Left lung (tissue), 10 donors: ENCODE data around the gene P2RX2. TPM values are rescaled to one million over a fixed set of nuclear protein-coding genes. Genes with fewer than 3 reads are reported as not detected.

Experiments
- ATAC-seq: fragments of 200-7000 bp; cut with Tn5 transposase; one replicate; pipeline ENCODE4 v1.9.1; 2020; ENCODE audit warnings: moderate library complexity
- DNase-seq, 4 donors: peaks; one replicate each; pipeline ENCODE4 v3.0.0-alpha.2; 2013 to 2020
- H3K27ac ChIP-seq, 2 donors: fragments of 200-600 bp; sonication (generic) in 1 of 2; one replicate each; pipeline versions ENCODE4 v1.5.0 to v1.8.0; 2020 to 2021
- H3K27me3 ChIP-seq, 2 donors: fragments of 200-600 bp; sonication (generic) in 1 of 2; one replicate each; pipeline versions ENCODE4 v1.5.0 to v1.8.0; 2020 to 2021
- H3K36me3 ChIP-seq, 2 donors: fragments of 200-600 bp; sonication (generic) in 1 of 2; one replicate each; pipeline versions ENCODE4 v1.5.0 to v1.8.0; 2020 to 2021
- H3K4me1 ChIP-seq, 2 donors: fragments of 200-600 bp; one replicate each; pipeline ENCODE4 v1.8.0; 2021
- H3K4me3 ChIP-seq, 2 donors: fragments of 200-600 bp; sonication (generic) in 1 of 2; one replicate each; pipeline versions ENCODE4 v1.5.0 to v1.8.0; 2020 to 2021; ENCODE audit warnings: mild to moderate bottlenecking in 1 of 2
- H3K9me3 ChIP-seq, 2 donors: fragments of 200-600 bp; sonication (generic) in 1 of 2; one replicate each; pipeline versions ENCODE4 v1.5.0 to v1.8.0; 2020 to 2021
- intact Hi-C, 2 donors: fragments of 100-400 bp; cut with DNase I; formaldehyde crosslinking; loops; one replicate each; pipeline versions ENCODE4 v1.11.2 to v1.14.2; 2022
- polyA plus RNA-seq, 6 donors: library from polyadenylated mRNA; unstranded; fragments of 120-200 nt; gene quantifications; one replicate each; pipeline ENCODE4 v1.2.1, GENCODE V29; 2013; ENCODE audit not compliant: insufficient read length in 6 of 6
- total RNA-seq, 2 donors: library from RNA; stranded (reverse); fragmentation: NEBNext Ultra II Directional; extraction: Animal tissue kit (Norgen Biotek cat#: 25700); gene quantifications; one replicate each; pipeline ENCODE4 v1.2.1, GENCODE V29; 2021
- TF ChIP-seq, protein P1 (sequence below), 2 donors: fragments of 200-600 bp; sonication (generic) in 1 of 2; IDR thresholded peaks; one replicate each; pipeline versions ENCODE4 v1.5.0 to v1.8.0; 2021; ENCODE audit warnings: antibody characterized with exemption in 2 of 2
- donor health status: DM: no; HTN: yes; CAD: no.
- donor health status: DM: no; HTN: no; CAD: no.

P2RX2 gene
- total and polyA plus RNA-seq, 8 donors, result 4.2 to 10.9 (median 5.3) TPM; not detected in 2

GRCh38 chr12:132583736-132584135 lies 34.8 kb upstream of the P2RX2 start:
- Histone ChIP-seq H3K36me3 (peaks cover 0 to 10% of the 10 kb centered on the region in 2 donors), H3K27me3 (no peaks in the 10 kb centered on the region), H3K9me3 (no peaks in the 10 kb centered on the region), H3K4me1 (peaks cover 0 to 4% of the 10 kb centered on the region in 2 donors), H3K27ac (no peak overlapping the region), H3K4me3 (no peak overlapping the region)
- TF ChIP-seq, protein P1, sequence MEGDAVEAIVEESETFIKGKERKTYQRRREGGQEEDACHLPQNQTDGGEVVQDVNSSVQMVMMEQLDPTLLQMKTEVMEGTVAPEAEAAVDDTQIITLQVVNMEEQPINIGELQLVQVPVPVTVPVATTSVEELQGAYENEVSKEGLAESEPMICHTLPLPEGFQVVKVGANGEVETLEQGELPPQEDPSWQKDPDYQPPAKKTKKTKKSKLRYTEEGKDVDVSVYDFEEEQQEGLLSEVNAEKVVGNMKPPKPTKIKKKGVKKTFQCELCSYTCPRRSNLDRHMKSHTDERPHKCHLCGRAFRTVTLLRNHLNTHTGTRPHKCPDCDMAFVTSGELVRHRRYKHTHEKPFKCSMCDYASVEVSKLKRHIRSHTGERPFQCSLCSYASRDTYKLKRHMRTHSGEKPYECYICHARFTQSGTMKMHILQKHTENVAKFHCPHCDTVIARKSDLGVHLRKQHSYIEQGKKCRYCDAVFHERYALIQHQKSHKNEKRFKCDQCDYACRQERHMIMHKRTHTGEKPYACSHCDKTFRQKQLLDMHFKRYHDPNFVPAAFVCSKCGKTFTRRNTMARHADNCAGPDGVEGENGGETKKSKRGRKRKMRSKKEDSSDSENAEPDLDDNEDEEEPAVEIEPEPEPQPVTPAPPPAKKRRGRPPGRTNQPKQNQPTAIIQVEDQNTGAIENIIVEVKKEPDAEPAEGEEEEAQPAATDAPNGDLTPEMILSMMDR (IDR thresholded peaks at IDR 0.05), result no peak
- no peak for DNase-seq
- no peak for ATAC-seq
- intact Hi-C loops, result no loop called here

DNA sequence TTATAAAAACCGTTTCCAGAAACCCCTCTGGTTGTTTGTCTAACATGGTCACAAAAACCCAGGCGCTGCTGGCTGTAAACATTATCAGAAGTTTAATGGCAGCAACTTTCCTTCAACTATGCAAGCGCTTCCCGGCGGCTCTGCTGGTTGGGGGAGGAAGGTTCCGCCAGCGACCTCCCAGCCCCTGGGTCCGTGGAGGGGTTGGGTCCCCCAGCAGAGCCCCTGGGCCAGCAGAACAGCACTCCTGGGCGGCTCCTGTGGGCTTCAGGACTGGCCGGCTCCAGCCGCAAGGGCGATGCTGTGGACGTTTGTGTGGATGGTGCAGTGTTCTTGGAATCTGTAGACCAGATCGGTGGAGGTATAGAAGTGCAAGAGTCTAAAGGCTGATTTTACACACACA lies 34.1 kb upstream of the P2RX2 start:
- ATAC-seq (no peak), DNase-seq (peak in 1 of 4 donors; percentile 67)
- H3K4me3 ChIP-seq, result no peak overlapping the region
- intact Hi-C loops, result no loop called here
- peaks cover 0 to 9% of the 10 kb centered on the region in 2 donors for H3K36me3 ChIP-seq
- H3K9me3 ChIP-seq, result no peaks in the 10 kb centered on the region
- H3K27me3 ChIP-seq, result no peaks in the 10 kb centered on the region
- peaks cover 0 to 1% of the 10 kb centered on the region in 2 donors for H3K4me1 ChIP-seq
- TF ChIP-seq, protein P1 (IDR thresholded peaks at IDR 0.05), result no peak
- no peak overlapping the region for H3K27ac ChIP-seq

GRCh38 chr12:132585177-132585576 lies 33.4 kb upstream of the P2RX2 start:
- DNase-seq, result peak in 1 of 4 donors; percentile 76
- Histone ChIP-seq H3K4me1 (no peaks in the 10 kb centered on the region), H3K27me3 (no peaks in the 10 kb centered on the region), H3K9me3 (no peaks in the 10 kb centered on the region), H3K27ac (no peak overlapping the region), H3K36me3 (peaks cover 0 to 9% of the 10 kb centered on the region in 2 donors), H3K4me3 (no peak overlapping the region)
- TF ChIP-seq, protein P1 (IDR thresholded peaks at IDR 0.05), result no peak
- intact Hi-C loops, result no loop called here
- no peak for ATAC-seq

- H3K27ac ChIP-seq, result no peak overlapping the region
- H3K4me1 ChIP-seq, result no peaks in the 10 kb centered on the region
- no peaks in the 10 kb centered on the region for H3K27me3 ChIP-seq
- intact Hi-C loops, result no loop called here
- H3K4me3 ChIP-seq, result no peak overlapping the region
- DNase-seq, result peak in 1 of 4 donors; percentile 42
- no peak for ATAC-seq
- TF ChIP-seq, protein P1 (IDR thresholded peaks at IDR 0.05), result no peak
- H3K36me3 ChIP-seq, result peaks cover 0 to 6% of the 10 kb centered on the region in 2 donors
- no peaks in the 10 kb centered on the region for H3K9me3 ChIP-seq
These were observed 31.6 kb upstream of the P2RX2 start for GRCh38 chr12:132586929-132587328.

GRCh38 chr12:132587781-132588180 lies 30.8 kb upstream of the P2RX2 start:
- no peaks in the 10 kb centered on the region for H3K27me3 ChIP-seq
- no peaks in the 10 kb centered on the region for H3K36me3 ChIP-seq
- DNase-seq (no peak), ATAC-seq (no peak)
- no peak overlapping the region for H3K4me3 ChIP-seq
- no peak overlapping the region for H3K27ac ChIP-seq
- no peaks in the 10 kb centered on the region for H3K4me1 ChIP-seq
- TF ChIP-seq, protein P1 (IDR thresholded peaks at IDR 0.05), result no peak
- intact Hi-C loops, result no loop called here
- no peaks in the 10 kb centered on the region for H3K9me3 ChIP-seq
